Stimulated activated CD8-positive, alpha-beta memory T cell treated with anti-CD3 and anti-CD28 coated beads, Interleukin-15, amount 100 ng/mL, for 24 hours (primary cell): ENCODE results near the gene CREB5.

Source experiments
- DNase-seq: peaks from one replicate; pipeline ENCODE4 v3.0.0-alpha.2; 2020; ENCODE audit warnings: low read depth

Gene CREB5

DNA sequence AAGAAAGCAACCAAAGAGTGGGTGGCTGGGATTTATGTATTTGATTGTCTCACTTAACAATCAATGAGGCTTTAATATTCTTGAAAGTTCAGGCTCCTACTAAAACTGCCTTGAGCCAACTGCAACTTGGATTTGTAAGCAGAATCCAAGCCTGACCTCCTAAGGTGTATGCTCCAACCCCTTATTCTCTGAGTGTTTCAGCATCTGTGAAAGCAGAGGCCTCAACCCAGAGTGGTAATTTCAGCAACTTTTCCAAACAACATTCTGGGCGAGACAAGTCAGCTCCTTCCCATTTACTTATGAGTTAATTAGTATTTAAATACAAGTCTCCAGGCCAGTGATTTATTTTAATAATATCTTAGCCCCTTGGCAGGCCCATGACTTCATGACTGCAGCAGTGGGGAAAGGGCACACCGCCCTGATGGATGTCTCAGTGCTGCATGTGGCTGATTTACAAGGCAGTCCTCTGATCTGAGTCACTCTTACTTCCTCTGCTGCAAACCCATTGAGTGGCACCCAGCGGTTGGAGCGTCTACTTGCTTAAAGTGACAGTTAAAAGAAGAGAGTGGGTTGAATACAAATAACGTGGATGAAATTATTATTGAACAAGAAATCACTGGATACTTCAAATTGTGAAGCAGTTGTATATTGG, 336.7 kb downstream of the CREB5 start:
- no peak for DNase-seq

DNA sequence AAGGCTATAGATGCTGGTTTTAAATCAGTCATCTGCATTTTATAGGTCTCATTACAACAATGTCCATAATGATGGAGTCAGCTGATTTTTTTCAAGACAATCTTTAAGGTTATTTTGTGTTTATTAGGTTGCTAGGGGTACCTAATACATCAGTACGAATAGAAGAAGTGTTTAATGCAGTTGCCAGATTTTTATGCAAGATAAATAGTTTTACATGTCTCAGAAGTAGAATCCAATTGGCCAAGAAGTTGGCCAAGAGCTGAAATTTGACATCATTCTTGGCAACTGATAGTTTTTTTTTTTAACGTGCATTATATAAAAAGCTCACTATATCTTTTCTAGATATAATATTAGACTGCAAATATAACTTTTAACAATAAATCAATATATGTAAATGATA, 337.3 kb downstream of the CREB5 start:
- no peak for DNase-seq

DNA sequence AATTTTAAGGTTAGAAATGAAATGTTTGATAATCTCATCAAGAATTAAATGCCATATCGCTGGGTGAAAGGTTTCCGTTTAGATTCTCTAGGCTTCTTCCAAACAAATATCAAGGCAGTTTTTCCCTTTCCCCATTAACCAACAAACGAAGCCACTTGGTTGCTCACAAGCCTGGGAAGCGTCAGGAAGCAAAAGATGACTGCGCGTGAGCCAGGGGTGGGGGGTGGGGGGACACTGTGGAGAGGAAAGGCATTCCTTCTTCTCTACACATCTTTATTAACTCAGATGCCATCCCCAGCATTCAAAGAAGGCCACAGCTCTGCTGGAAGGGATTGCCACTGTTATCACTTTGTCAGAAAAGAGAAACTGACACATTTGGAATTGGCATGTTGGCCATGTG, 338.7 kb downstream of the CREB5 start:
- DNase-seq: no peak

DNA sequence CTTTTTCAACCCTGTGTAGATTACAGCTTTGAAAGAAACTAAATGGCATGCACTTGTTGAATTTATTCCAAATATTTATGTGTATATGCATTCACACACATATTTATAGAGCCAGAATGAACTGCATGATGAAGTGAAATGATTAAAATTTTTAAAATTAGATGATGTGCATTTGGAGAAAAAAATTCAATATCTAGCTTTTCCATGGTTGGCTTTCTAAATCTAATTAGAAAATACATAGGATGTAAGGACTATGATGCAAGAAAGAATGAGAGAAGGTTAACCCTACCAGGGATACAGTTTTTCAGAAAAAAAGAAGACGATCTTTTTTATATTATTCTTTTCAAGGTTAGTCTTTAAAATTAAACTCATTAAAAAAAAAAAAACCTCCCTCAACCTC, 341.3 kb downstream of the CREB5 start:
- no peak for DNase-seq

DNA sequence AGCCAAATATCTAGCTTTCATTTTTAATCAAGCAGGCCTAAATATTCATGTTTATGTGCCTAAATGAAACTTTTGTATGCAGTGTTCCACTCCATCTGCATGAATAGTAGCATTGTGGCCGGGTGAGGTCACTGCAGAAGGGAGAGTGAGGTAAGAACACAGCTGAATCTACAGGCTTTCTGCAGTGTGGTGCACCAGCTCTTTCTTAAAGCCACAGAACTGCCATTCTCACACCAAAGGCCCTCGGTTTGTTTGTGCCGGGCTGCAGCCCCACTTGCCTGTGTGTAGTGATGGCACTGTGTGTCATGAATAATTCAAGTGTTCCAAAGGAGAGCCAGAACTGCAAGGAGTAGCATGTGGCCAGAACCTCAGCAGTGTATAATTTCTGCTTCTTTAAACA, 341.7 kb downstream of the CREB5 start:
- DNase-seq: no peak

DNA sequence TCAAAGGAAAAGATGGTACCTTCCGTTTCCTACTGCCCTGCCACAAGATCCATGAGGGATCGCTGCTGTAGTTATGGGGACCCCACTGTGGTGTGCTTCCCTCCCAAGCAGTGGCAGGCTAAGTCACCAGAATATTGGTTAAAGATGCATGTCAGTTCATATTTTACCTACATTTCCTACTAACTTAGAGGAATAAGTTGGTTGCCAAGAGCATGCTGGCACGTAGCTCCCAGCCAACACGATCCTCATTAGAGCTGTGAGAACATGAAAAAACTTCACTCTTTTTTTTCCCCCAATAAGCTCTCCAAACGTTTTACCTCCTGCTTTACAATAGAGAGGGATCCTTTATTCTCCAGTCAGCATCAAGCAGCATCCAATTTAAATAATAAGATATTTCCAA, 342.1 kb downstream of the CREB5 start:
- DNase-seq: no peak

DNA sequence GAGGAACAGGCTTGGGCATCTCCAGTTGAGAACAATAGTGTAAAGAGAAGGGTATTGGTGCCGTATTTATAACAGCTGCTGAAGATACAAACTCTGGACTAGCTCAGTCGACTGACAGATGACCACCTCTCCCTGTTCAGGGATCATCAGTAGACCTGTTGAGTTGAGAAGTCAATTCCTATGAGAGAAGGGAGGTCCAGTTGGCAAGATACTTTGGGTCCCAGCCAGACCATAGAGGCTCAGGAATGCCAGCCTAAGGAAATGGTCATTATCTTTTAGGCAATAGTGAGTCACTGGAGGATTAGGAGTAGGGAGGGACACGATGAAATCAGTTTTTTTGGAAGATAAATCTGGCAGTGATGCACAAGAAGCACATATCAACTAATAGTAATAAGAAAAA, 342.9 kb downstream of the CREB5 start:
- DNase-seq: no peak

DNA sequence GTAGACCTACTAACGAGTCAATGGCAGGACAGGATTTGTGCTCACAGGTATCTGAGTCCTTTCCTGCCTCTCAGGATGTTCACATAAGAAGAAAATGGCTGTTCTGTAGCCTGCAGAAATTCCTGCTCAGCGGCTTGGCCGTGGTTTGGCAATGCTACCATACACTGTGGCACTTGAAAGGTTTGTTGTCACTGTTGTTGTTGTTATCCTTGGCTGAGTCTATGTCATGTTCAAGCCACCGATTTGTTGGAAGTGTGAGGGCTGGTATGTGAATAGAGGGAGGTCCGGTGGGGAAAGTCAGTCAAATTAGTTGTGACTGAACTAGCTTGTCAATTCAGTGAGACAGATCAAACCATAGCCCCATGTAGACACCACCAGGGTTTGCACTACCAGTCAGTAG, 345.9 kb downstream of the CREB5 start:
- no peak for DNase-seq

DNA sequence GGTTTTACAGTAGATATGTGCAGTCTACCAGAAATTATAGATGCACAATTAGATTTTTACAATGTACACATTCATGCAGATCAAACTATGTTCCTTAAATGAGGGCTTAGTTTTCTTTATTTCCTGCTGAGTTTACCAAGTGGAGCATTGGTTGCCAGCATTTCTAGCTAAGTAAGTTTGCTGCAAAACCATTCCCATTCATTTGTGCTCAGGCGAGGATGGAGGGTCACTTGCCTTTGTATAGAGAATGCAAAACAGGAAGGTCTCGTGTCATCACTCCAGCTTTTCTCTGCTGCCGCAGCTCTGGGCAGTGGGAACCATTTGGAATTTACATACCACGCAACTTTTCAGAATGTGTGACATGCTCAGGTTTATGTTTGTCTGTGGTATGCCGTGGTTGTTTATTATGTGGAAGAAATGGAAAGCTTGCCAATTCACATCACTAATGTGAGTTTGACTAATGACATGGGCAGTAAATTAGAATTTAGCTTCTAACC, 347.2 kb downstream of the CREB5 start:
- no peak for DNase-seq

DNA sequence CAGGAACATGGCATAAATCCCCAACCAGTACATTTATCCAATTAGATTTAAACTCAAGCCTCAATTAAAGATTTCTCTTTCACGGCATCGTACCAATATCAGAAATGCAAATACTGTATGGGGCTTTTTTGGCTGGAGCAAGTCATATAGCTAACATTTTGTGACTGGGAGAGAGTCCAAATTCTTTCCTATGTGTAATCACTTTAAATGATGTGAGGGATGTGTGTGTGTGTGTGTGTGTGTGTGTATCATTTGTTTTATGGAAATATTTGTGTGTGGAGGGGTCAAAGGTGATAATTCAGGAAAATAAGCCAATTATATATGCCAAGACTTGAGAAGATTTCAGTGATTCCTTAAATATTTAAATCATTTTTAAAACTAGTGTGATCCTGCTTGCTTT, 349.2 kb downstream of the CREB5 start:
- DNase-seq: no peak

DNA sequence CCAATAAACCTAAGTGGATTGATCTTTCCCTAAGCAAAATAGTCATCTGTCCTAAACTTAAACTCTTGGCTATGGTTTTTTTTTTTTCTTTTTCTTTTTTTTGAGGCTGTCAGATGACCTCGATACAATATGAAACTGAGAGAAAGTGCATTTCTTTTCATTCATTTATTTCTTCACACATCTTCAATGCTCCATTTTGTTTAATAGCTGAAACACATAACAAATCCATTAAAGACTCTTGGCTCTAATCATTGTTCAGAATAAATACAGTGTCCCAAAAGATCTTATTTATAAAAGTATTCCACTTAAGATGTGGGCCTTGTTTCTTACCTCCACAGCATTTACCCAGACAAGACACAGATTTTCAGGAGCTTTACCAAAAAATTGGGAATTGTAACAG, 350.3 kb downstream of the CREB5 start:
- DNase-seq: no peak

DNA sequence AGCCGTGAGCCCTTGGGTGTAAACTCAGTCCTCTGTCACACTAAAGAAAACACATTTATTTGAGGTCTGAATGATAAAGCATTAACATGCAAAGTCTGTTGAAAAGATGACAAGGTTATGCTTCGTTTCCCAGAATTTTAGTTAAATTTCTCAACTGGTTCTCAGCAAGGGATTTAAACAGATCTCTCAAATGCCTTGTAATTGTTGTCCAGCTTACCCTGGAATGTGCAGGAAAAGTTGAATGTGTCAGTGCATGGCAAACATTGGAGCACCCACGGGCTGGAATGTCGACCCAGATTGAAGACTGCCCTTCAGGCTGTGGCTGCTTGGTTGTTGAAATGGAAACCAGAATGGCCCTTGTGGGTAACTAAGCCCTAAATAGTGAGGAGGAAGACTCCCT, 354.0 kb downstream of the CREB5 start:
- DNase-seq: no peak

DNA sequence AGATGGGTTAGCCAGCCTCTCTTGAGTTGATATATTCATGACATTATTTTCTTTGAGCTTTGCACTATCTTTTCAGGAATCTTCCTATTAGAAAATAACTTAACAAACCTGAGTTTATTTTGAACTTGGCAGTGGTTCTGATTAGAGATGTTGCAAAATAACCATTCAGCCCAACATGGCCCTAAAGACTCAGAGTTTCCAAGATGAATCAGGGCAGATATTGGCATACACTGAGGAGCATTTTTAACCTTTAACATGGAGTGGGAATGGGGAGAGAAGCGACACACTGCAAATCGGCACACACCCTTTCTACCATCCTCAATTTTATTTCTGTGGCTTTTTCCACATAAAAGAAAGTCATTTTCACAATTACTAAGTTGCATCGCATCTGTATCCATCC, 355.0 kb downstream of the CREB5 start:
- no peak for DNase-seq

DNA sequence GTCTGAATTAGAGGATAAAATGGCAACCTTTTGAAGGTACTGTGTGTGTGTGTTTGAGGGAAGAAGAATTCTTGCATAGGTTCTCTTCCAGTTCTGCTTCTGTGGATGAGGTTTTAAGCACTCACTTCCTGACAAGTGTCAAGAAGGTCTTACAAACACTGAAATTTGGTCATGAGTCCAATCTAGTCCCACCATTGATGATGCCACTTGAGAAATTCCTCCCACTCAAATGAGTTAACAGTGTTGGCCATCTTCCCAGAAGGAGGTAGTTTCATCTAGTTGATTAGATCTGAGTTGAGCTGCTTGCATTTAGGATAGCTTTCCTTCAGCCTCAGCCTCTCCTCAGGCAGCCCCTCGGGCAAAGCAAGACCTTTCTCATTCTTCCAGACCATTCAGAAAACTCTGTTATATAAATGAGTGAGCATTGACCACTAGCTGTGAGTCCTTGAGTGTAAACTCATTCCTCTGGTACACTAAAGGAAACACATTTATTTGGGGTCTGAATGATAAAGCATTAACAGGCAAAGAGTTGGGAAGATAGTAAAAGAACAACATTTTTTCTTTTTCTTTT, 356.3 kb downstream of the CREB5 start:
- DNase-seq: no peak

DNA sequence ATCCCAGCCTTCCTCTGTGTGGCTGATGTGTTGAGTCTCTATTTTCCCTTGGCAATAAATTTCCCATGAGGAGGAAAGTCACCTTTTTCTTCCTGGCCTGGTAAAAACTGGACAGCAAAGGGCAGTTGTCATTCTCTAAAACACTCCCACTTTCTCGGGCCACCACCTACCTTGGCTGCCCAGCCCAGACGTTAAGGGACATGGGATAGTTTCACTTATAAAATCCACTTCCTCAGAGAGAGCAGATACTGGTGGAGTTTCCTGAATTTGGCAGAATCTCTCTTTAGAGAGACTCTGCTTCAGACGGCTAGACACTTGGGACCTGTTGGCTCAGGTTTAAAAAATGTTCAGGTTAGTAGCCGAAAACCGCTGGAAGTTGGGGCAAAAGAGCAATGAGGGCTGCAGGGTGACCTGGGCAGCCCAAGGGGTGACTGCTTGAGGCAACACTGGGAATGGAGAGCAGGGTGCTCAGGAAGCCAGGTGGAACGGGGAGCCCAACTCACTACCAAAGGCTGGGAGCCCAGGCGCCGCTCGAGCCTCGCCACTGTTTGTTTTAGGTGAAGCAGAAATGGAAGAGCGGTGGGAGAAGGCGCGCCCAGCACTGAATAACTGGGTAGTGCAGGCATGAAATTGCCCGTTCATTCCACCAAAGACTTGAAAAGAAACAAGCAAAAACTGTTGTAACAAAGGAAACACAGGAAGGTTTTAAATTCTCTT, 359.7 kb downstream of the CREB5 start:
- no peak for DNase-seq

DNA sequence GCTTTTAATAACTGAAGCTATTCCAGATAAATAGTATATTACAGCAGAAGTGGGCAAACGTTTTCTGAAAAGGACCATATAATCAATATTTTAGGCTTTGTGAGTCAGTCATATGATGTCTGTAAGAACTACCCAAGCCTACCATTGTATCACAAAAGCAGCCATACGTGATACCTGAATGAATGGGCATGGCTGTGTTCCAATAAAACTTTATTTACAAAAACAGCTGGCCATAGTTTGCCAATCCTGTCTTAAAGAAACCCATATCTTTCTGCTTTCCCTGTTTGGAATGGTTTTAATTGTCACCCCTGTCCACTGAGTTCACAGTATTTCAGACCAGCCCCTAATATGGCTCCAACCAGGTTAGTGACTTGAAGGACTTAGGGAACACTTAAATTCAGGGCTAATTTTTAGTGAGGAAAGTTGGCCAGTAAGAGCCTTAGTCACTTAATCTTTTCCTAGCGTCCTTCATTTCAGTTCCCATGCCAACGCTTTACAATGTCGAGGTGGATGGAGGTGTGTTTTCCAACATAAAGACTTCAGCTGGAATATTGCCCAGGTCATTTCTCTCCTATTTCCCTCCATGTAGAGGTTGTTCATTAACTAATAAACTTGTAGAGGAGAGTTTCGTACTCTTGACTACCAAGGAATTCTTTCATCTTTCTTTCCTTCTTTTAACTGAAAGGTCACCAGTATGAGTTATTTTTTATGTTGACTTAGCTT, 361.3 kb downstream of the CREB5 start:
- no peak for DNase-seq

DNA sequence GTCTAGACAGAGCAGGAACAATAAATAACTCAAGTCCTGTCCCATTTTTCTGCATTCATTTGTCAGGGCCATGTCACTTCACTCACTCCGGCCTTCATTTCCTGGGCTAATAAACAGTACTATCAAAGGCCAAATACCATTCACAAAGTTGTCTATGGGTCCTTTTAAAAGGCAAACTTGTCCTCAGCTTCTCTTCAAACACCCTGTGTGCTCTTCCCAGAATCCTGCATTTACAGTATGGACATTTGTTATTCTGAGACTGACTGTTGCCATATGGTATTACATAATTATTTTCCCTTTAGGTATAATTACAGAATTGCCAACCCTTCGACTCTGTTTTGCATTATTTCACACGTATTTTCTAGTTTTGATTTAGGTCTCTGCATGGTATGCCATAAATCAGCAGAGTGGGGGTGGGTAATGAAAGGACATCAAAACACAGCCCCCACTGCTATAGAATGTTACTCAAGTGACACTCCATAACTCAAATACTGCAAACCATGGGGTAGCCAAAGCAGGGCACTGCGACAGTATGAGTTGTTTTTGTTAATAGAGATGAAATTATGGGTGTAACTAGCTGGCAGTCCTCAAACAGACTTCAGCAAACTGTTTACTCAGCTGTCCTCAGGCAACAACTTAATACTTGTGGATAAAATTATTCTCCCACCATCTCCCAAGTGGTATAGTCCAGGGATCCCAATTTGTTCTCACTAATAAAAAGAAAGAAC, 362.1 kb downstream of the CREB5 start:
- DNase-seq: no peak

DNA sequence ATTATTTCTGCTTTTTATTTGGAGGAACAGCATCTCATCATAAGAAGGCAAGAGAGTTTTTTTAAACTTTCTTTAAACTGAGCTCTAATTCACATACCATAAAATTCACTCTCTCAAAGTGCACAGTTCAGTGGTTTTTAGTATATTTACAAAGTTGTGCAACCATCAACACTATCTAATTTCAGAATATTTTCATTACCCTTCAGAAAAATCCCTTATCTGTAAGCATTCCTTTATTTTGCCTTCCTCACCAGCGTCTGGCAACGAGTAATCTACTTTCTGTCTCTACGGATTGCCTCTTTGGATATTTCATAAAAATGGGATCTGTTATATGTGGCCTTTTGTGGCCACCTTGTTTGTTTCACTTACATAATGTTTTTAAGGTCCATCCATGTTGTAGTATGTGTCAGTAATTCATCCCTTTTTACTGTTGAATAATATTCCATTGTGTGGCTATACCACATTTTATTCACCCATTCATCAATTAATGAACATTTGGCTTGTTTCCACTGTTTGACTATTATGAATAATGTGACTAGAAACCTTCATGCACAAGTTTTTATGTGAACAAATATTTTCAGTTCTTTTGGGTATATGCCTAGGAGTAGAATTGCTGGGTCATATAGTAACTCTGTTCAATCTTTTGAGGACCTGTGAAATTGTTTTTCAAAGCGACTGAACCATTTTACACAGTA, 364.3 kb downstream of the CREB5 start:
- DNase-seq: no peak

DNA sequence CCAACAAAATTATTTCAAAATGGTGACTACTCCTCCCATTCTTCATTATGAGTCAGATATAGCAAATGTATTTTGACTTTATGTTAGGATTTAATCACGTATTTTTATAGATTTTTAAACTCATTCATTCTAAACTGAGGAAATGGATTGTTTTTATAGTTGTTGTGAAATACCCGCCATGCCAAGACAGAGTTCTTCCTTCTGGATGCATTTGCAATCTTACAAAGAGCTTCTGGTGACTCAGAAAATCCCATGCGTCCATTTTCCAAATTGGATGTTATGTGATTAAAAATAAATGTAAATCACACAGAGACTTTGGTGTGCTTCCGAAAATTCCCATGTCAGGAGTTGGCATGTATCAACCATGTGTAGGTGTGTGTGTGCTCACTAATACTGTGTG, 366.5 kb downstream of the CREB5 start:
- no peak for DNase-seq

DNA sequence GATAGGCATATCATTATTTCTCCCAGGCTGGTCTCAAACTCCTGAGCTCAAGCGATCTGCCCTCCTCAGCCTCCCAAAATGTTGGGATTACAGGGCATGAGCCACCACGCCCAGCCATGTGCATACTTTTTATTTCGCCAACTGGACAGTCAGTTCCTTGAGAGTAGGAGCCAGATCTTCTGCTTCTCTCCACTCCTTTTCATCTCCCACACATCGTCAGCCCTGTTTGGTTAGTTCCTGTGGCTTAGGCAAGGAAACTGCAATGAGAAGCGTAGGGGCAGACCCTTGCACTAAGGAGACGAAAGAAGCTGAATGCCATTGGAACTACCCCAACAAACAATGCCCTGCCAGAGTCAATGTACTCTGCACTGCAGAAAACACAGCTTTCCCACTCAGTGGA, 367.6 kb downstream of the CREB5 start:
- DNase-seq: no peak

DNA sequence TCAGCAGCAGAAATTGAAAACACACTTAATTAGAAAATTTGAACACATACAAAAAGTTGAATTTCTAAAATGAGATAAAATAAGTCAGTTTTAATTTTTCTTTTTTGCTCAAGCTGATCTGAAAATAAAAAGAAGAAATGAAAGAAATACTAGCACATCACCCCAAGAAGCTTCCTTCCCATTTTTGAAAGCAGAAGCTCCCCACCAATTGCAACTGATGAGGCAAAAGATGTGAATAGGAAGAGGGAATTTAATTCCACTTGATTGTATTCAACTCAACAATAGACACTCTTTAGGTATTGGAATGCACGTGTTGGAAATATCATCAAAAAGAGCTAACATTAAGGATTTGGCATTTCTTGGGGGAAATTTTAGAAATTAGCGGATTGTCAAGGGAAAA, 370.0 kb downstream of the CREB5 start:
- no peak for DNase-seq
